Sigmoid colon (tissue), 3 donors: Measurements from ENCODE around the gene SND1.

Source experiments
- CTCF ChIP-seq, 4 experiments: fragments of 450-650 bp in 3 of 4; fragments of 200-600 bp in 1 of 4; IDR thresholded peaks; one replicate each; pipeline ENCODE4 v1.5.1; 2016 to 2019; ENCODE audit warnings: antibody characterized with exemption in 4 of 4, mild to moderate bottlenecking in 3 of 4, moderate library complexity in 2 of 4
- POLR2A ChIP-seq, 2 donors: fragments of 450-650 bp; IDR thresholded peaks; one replicate each; pipeline ENCODE4 v1.6.1; 2016; ENCODE audit warnings: antibody characterized with exemption in 2 of 2, mild to moderate bottlenecking in 2 of 2, moderate library complexity in 2 of 2

DNA sequence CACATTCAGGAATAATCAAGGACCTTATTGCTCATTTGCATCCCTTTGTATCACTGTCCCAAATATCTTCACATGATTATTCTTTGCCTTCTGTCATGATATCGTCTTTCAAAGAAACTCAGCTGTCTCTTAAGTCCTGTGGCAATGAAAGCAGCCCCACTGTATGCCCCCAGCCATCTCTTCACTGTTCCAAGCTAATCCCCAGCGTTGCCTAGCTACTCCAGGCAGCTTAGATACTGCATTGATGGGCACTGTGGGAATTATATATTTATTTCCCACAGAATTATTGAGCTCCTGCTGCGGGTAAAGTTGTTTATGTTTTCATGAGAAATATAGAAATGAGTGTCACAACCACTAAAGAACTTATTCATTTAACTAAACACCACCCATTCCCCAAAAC is 38.8 kb downstream of the SND1 start:
- TF ChIP-seq POLR2A (IDR thresholded peaks at IDR 0.05), result no peak
- no peak for TF ChIP-seq CTCF (IDR thresholded peaks at IDR 0.05)
